Ramos (cell line): Measurements from ENCODE around the gene FNDC3B.

Source experiments
- in situ Hi-C: fragments of 300-500 bp; cut with MboI; formaldehyde crosslinking; loops from one replicate; pipeline ENCODE4 v1.14.3; 2022; ENCODE audit warnings: low sequenced_read_pairs; ENCODE audit not compliant: unreplicated experiment

The FNDC3B gene

DNA sequence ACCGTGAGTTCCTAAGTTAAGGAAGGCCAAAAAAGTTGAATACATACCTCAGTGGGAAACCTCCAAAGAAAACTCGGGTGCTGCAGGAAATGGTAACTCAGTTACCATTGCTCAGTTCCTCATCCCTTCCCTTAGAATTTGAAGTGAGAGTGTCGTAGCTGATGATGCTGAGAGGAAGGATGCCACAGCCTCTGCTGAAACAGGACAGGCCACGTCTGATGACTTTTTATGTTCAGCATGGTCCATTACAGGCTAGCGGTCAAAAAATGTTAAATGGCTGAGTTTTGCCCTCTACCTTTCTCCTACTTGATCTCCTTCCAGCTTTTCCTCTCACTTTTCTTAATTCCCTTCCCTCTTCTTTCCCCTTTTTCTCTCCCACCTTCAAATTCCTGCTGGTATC, 273.3 kb downstream of the FNDC3B start:
- in situ Hi-C loops = no loop called here

DNA sequence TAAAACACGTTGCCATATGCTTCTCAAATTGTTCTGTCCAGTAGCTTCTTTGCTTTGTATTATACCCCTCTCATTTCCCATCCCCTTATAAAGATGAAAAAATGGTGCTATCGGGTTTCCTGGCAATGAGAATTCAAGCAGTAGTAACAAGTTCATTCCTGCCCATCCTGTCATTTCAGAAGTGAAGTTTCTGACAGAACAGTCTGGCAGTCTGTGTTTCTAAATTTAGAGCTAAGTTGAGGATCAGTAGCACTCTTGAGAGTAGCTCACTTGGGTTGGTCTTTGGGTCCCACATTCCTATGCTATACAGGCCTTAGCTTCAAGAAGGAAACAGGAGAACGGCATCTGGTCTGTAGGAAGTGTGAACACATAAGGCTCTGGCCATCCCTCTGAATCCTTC, 274.3 kb downstream of the FNDC3B start:
- in situ Hi-C loops = no loop called here

DNA sequence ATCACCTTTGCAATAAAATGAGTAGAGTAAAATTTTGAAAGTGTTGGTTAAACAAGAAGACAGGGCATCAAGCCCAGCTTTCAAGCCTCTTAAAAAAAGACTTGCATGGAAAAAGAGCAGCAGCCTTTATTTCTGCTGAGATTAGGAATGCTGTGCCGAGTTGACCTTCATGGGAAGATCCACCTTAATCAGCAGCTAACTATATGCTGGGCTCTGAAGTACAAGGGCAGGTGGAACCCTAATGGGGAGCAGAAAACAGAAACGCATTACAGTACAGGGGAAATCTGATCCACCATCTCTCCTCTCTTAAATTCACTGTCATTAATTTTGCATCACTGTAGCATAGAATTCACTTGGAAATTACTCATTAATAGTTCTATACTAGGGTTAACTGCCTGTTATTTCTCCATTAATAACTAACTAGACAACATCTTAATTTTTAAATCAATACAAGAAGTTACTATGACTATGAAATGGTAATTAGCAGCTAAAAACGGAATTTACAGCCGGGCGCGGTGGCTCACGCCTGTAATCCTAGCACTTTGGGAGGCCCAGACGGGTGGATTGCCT, 275.3 kb downstream of the FNDC3B start:
- in situ Hi-C loops = no loop called here

DNA sequence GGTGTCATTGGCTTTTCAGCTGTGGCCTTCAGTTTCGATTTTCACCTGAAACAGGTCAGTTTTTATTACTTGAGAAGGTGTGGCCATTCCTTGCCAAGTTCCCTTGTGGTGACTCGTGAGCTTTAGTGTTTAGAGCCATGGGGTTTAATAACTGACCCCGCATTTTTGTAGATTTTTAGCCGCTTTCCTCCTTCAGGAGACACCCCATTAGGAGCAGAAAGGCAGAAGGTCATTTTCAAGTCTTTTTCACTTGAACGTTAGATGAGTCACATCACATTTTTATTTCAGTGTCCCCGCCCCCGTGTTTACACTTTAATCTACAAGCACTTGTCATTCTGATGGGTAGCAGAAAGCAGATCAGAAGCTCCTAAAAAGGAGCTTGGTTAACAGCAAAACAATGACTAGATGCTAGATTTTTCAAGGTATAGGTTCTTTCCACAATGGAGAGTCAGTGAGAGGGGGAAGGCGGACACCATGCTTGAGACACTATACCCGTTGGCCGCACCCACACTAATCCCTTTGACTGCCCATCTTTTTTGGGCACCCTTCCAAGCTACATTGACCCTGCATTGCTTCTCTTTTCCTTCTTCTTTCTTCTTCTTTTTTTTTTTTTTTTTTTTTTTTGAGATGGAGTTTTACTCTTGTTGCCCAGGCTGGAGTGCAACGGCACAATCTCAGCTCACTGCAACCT, 276.2 kb downstream of the FNDC3B start:
- in situ Hi-C loops = no loop called here

DNA sequence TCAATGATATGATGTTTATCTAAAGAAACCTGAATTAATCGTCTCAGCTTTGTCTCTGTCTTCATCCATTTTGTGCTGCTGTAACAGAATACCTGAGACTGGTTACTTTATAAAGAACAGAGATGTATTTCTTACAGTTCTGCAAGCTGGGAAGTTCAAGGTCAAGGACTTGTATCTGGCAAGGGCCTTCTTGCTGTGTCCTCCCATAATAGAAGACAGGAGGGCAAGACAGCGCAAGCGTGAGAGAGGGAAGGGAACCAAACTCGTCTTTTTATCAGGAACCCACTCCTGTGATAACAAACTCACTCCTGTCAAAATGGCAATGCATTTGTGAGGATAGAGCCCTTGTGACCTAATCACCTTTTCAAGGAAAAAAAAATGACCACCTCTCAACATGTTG, 277.4 kb downstream of the FNDC3B start:
- in situ Hi-C loops = no loop called here

DNA sequence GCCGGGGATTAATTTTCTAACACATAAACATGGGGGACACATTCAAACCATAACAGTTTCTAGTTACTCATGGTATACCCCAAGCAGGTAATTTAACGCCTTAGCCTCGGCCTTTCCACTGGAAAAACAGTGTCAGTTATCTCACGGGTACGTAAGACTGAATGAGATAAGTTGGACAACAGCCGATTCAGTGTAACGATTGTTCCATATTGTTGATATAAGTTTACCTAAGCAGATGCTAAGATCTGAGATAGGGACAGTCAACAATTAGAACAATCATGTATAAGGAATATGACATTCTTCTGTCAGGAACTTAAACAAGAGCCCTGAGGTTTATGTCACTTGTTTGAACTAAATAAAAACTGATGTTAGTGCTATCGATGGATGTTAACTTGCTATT, 278.1 kb downstream of the FNDC3B start:
- in situ Hi-C loops = no loop called here

DNA sequence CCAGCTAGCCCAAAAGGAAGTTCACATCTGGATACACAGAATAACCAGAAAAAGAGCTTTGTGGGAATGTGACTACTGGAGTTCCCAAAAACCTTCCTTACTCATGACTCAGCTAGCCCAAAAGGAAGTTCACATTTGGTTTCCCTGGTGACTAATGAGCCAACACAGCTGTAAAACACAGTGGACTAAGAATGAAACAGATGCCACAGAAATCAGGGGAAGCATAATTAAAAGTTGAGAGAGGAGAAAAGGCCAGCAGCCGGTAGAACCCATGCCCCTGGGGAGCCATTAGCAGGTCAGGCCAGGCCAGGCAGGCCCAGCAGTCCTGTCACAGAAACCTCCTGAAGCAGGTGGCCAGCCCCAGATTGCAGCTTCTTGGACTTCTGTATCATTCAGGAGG, 278.6 kb downstream of the FNDC3B start:
- in situ Hi-C loops = no loop called here

DNA sequence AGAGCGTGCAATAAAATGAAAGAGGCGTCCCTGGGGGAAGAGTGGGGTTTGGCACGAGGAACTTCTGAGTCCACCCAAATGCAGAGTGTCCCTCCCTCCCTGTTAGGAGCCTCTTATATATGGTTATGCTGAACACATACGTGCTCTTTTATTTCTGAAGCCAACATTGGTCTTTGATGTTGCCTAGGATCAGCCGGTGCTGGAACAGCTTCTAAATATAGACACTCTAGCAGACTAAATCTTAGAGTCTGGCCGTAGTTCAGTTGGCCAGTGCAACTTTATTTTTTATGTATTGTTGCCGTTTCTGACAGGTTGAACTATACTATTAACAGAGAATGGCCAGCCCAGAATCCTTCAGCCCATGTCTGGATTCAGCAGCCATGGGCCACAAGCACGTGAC, 280.2 kb downstream of the FNDC3B start:
- in situ Hi-C loops = no loop called here

DNA sequence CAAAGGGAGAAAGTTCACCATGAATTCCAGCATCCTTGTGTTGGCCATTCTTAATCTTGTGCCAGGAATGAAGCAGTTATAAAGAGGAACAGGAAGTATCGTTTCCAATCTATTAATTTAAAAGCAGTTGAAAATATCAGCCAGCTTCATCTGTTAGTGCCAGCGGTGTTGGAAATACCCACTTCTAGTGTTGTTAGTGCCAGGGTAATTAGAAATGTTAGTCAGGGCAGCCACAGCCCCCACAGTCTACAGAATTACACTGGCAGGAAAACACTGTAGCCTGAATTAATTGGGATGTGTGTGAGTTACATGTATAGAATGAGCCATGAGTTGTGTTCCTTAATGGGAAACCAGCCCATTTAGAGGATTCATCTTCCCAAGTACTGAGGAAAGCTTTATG, 281.1 kb downstream of the FNDC3B start:
- in situ Hi-C loops = no loop called here

DNA sequence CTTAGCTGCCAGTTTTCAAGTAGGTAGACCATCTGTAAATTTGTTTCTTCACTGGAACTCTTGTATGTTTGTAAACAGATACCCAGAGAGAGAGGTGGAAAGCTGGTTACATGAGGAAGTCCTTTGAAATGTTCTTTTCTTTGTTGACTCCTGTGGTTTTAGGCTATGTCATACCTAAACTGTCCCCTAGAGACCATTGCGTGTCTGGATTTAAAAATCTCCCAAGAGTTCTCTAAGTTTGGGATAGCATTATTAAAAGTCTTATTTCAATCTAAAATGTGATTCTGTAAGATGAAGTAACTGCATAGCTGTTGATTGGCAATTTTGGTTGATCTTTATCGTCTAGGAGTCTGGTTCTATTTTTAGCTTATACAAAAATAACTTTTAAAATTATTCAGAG, 281.7 kb downstream of the FNDC3B start:
- in situ Hi-C loops = no loop called here

DNA sequence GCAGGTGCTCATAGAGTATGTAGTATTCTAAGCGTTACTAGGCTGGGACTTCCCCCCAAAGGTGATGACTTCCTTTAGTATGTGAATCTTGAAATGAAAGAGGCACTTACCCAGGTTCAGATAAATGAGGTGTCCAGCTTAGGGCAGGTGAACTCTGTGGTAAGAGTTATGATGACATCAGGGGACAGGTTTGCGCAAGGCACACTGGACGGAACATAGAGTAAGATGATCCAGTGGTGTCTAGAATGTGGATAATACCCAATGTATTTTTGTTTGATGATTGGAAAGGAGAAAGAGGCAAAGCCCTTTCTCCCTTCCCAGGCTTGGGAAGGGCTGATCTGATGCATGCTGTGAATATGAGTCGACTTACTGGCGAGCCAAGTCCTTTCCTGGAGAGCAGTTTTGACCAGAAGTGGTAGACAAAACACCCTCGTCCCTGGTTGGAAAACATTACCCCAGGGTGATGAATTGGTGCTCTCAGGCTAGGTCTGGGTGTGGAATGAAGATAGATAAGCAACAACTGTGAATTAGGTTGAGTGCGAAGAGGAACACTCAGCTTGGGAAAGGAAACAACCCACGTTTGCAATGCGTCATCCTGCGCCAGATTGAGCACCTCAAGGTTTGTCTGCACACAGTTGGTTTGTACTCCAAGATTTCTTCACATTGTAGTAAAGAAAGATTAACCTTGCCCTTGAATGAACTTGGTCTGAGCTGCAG, 284.7 kb downstream of the FNDC3B start:
- in situ Hi-C loops = no loop called here

DNA sequence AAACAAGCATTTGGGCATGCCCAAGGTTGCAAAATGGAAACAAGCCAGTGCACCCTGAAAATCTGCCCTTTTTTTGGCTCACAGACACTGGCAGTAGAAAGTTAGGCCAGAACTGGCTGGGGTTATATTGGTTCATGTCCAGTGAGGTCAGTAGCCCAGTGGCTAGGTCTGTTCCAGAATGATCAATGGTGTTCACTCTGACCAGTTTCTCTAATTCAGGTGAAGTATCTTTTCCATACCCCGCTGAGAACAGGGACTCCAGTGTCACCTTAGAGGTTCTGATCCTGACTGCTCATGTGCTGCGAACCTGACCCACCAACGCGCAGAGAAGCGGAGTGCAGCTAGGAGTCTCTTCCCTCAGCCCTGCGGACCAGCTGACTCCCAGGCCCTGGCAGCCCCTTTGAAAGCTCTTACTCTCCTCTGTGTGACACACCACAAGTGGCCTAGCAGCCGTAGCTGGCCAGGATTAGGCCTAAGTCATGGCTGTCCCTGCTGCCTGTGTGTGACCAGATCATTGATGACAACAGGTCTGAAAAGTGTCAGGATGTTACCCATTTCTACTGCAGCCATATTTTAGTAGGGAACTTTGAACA, 285.3 kb downstream of the FNDC3B start:
- in situ Hi-C loops = no loop called here

DNA sequence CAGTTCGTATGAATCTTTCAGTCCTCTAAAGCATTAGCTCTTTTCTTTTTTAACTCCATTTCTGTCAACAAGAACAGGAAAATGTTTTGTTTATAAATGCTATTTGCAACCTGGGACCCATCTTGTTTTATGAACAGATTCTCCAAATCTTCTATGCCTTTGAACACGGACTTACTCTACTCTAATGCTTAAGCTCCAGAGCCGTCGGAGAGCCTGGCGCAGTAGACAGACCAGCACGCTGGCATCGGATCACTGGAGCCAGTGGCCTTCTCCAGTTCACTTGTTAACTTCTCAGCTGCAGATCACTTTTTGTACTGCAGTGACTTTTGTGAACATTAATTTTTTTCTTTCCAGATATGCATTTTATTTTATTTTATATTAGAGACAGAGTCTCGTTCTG, 286.1 kb downstream of the FNDC3B start:
- in situ Hi-C loops = no loop called here

DNA sequence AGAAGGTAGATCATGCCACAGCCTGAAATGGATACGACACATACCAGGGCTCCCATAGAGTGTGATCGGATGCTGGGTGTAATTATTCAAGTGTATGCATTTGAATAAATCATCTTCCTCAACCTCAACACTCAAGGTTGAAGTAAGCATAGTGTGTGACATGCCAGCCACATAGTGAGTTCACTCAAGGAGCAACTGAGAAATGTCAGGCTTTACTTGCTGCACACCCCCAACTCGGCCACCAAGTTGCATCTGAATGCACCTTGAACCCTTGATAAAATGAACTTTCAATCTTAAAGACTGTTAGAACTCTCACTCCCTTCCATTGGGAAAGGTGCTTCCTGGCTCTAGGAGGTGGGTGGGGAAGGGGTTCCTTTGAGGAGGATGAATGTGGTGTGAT, 287.6 kb downstream of the FNDC3B start:
- in situ Hi-C loops = no loop called here

DNA sequence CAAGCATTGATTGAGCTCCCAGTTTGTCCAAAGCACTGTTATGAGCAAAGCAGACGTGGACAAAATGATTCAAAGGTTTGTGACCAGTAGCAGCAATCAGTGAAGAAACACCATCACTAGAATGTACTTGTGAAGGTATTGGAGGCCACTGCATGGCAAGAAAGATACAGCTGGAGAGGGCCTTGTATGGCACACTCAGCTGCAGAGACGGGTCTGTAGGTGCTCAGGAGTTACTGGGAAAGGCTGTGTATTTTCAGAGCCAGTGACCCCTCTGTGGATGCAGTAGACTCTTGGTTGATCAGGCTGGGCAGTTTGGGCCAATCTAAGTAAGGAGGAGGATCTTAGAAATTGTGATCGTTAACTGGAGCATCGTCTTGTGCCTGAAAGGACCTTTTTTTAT, 288.9 kb downstream of the FNDC3B start:
- in situ Hi-C loops = no loop called here

DNA sequence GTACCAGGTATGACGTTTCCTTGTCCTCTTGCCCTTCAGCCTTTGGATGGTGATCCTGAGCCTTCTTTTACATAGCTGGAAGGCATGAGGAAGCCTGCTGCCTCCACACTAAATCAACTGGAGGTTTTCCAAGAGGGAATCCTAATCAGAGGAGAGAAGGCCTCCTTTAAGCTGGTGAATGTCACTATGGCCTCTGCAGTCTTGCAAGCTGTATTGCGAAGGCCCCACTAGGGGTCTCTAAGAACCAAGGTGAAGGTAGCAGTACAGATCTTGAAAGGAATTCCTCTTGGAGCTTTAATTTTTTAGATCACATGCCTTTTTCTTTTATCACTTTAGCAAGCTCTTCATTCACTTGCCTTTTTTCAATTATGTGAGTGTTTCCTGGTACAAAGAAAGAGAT, 289.7 kb downstream of the FNDC3B start:
- in situ Hi-C loops = no loop called here

DNA sequence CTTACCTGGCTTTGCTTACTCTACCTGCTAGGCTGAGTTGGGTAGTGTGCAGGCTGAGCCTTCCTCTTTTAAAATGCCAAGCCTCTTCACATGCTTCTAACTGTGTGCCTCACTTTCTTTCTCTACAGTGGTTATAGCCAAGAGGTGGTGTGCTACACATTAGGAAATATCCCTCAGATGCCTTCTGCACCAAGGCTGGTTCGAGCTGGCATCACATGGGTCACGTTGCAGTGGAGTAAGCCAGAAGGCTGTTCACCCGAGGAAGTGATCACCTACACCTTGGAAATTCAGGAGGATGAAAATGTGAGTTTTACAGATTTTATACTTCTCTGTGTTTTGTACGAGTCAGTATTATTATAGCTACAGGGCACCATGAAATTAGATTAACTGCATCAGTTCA, 291.0 kb downstream of the FNDC3B start:
- in situ Hi-C loops = no loop called here

DNA sequence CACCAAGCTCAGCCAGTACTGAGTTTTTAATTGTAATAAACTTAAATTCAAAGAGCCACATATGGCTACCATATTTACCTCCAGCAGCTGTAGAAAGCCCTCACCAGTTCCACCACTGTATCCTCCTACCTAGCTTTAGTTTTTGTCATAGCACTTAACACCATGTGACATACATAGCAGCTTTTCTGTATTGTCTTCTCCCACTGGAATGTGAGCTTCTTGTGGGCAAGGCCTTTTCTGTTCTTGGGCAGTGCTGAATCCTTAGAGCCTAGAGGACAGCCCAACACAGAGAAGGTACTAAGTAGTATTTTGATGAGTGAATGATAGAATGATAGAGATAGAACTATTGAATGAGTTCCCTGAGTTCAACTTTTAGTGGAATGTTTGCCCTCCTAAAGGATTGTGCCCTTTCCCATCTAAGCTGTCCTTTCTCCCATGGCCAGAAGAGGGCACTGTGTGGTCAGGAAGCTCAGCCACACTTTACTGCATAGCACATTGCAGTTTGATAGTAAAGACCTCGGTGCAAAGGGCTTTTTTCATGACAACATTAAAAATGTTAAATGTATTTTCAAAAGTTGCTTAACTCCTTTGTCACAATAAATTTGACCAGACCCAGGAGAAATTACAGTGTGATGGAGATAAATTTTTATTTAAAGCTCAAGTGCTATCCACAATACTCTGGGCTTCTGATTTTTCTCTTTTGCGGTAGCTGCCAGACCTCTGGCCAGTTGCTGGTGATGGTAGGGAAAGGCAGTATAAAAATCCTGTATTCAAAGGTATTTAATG, 293.1 kb downstream of the FNDC3B start:
- in situ Hi-C loops = no loop called here

DNA sequence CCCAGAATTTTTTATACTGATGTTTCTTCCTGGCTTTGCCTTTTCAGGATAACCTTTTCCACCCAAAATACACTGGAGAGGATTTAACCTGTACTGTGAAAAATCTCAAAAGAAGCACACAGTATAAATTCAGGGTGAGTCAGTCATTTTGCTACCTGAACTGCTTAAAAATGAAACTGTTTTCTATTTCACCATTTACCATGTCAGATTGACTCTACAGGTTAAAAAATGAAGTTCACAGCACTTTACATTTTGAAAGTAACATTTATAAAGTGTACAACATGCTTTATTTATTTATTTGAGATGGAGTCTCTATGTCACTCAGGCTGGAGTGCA, 293.6 kb downstream of the FNDC3B start:
- in situ Hi-C loops = no loop called here

DNA sequence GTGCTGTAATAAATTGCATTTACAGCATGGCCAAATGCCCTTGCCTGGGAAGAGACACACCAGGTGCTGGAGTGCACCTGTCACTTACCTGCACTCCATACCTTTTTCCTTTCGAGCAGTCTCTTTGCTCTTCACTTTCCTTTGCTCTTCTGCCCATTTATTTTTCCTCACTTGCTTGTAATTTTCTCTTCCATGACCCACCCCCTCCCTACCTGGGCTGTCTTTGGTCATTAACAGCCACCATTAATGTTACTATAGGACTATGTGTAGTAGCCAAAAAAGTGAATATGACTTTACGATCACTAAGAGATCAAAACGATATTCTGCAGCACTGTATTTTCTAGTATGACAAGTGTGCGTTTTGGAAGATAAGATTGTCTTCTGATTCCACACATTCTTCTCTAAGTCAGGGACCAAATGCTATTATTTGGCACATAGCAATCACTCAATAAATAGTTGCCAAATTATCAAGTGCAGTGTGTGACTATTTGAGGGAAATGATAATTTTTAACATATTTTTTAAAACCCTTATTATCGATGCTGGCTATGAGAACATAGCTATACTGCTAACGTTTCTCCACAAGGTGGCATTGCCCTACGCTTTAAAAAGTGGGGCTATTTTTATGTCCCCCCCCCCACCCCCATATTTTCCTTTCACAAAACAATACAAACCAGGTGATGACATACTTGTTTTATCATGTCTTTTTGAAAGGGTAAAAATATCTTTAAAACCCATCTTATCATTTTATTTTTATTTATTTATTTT, 294.5 kb downstream of the FNDC3B start:
- in situ Hi-C loops = no loop called here
